Inferior parietal cortex (tissue), 1 donor: ENCODE measurements around the gene MAD1L1.
"Not testable (repeated sequence)": the region's sequence is repeated elsewhere in the genome, so short reads cannot be mapped to it uniquely, and the experiment has no call there.

Source experiments
- DNase-seq: peaks from one replicate; pipeline ENCODE4 v3.0.0-alpha.2; 2016; ENCODE audit errors: extremely low spot score

The MAD1L1 gene

GRCh38 chr7:1931256-1931950 is 301.3 kb downstream of the MAD1L1 start:
- no peak for DNase-seq

DNA sequence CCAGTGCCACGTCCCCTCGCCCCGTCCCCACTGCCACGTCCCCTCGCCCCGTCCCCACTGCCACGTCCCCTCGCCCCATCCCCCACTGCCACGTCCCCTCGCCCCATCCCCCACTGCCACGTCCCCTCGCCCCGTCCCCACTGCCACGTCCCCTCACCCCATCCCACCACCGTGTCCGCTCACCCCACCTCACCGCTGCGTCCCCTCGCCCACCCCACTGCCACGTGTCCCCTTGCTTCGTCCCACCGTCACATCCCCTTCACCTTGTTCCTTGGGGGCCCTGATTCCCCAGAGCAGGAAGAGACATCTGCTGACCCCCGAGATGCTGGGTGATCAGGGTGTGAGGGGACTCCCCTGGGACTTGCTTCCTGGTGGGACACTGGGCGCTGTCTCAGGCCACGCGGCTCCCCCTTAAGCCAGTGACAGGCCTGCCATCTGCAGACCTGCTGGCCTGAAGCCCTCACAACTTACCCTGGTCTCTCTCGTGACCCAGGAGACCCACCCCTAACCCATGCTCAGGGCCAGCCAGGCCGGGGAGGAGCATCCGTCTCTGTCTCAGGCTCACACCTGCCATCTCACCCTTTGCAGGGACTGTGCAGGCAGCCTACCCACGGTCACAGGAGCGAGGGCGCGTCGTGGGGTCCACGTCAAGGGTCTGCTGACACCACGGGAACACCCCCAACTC is 302.2 kb downstream of the MAD1L1 start:
- DNase-seq: no peak

- not testable (repeated sequence) for DNase-seq
Observed at GRCh38 chr7:1929349-1929925, 303.3 kb downstream of the MAD1L1 start.

DNA sequence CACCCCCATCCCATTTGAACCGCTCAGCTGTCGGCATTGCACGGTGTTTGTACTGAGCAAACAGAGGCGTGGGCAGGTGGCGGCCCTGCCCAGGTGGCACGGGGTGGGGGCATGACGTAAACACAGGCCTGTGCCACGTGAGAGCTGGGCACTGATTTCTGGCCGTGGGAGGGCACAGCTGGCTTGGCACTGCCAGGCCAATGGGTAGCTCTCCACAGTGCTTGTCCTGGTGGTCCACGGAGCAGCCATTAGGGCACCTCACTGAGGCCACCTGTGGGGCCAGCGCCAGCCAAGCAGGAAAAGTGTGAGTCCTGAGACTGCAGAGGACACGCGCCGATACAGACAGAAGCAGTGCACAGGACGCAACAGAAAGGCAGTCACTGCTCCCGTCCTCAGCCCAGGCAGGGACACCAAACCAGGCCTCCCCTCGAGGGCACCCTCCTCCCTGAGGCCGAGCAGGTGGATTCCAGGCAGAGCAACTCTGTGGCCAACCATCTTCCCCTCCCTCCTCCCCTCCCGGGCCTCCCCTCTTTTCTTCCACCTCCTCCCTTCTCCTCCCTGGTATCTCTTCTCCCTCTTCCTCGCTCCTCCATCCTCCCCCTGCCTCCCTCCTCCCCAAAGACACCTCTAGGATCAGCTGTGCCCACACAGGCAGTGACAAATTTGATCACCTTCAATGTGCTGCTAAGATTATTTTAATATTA is 303.9 kb downstream of the MAD1L1 start:
- DNase-seq: no peak

DNA sequence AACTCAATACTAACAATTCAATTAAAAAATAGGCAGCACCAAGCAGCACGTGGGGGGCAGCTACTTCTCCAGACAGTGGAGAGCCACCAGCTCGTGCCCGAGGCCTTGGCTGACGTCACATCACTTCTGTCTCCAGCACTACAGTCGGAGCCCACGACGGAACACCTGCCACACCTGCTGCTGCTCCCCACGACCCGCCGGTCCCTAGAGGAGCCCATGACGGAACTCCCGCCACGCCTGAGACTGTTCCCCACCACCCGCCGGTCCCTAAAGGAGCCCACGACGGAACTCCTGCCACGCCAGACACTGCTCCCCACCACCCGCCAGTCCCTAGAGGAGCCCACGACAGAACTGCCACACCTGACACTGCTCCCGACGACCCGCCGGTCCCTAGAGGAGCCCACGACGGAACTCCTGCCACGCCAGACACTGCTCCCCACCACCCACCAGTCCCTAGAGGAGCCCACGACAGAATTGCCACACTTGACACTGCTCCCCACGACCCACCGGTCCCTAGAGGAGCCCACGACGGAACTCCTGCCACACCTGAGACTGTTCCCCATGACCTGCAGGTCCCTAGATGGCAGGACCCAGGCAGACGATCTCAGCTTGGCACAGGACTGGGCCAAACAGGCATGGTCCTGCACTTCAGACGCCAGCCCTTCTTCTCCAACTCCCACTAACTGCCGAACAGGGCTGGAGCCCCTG is 304.7 kb downstream of the MAD1L1 start:
- DNase-seq: no peak

DNA sequence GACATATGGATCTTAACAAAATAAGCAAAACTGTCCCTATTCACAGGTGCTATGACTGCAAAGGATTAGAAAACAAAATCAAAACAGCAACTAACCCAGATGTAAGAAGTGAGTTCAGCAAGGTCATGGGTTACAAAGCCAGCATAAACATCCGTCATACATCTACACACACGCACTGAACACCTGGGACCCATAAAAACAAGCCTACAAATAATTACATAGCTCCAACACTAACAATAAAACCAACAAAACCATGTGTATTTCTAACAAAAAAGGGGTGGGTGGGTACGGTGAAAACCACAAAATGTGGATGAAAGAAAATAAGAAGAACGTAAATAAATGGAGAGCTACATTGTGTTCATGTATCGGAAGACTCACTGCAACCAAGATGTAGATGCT is 305.8 kb downstream of the MAD1L1 start:
- no peak for DNase-seq

DNA sequence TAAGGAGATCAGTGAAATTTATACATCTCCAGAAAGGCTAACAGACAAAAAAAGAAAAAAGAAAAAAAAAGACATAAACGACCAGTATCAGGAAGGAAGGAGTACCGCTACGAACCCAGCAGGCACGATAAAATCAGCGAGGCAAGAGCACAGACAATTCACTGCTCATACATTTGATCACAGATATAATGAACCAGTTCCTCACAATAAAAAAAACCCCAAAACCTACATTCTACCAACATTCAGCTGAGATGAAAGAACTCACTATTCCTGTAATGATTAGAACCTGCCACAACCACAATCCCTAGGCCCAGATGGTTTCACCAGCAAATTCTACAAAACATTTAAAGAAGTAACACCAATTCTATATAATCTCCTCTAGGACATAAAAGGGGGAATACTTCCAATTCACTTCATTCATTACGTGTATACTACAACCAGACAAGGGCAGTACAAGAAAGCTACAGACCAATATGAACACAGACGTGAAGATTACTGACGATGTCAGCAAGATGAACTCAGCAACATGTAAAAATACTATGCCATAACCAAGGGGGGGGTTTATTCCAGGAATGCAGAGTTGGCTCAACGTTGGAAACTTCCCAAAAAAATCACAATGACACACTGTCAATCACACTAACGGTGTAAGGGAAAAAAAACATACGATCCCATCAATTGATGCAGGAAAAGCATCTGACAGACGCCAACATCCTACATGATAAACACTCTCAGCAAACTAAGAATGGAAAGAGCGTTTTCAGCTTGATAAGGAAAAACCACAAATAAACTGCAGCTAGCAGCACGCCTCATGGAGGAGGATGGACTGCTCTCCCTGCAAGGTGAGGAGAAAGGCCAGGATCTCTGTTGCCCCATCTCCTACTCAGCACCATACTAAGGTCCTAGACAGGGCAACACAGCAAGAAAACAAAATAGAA is 306.5 kb downstream of the MAD1L1 start:
- no peak for DNase-seq

- DNase-seq: no peak
Observed at GRCh38 chr7:1925349-1925748, 307.4 kb downstream of the MAD1L1 start.

DNA sequence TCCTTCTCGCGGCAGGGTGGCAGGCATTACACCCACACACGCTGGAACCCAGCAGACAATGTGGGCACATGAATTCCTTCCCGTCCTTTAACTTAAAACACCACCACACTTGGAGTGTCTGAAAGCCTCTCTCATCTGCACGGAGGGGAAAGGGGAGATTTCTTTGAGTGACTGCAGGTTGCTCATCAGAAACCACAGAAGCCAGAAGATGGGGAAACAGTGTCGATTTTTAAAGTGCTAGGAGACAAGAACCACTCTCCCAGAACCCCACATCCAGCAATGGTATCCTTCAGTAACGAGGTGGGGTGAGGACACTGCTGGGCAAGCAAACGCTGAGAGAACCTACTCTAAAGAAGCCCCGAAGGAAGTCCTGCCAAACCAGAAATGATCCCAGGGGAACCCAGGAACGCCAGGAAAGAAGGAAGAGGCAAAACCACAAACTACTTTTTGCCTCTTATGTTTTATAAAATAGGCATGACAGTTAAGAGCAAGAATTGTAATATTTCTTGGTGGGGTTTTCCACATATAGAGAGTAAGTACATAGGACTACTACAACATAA is 308.4 kb downstream of the MAD1L1 start:
- DNase-seq: no peak

- no peak for DNase-seq
Observed at GRCh38 chr7:1923409-1924257, 309.1 kb downstream of the MAD1L1 start.

- DNase-seq: no peak
Observed at GRCh38 chr7:1922870-1923236, 309.9 kb downstream of the MAD1L1 start.

GRCh38 chr7:1922071-1922869 is 310.5 kb downstream of the MAD1L1 start:
- DNase-seq: no peak

DNA sequence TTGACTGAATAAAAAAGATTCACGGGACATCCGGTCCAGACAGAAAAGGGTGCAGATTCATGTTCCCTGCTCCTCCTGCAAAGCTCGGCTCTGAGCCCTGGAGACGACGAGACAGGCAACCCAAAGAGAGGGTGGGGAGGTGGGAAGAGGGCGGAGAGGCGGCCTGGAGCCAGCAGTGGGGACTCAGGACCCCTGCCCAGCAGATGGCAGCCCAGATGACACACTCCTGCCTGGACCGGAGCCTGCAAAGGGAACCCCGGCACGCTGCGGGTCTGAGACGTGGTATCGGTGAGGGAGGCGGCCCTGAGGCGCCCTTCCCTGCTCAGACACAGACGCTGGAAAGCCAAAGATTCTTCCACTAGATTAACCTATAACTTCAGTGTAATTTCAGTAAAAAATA is 311.9 kb downstream of the MAD1L1 start:
- DNase-seq: no peak

DNA sequence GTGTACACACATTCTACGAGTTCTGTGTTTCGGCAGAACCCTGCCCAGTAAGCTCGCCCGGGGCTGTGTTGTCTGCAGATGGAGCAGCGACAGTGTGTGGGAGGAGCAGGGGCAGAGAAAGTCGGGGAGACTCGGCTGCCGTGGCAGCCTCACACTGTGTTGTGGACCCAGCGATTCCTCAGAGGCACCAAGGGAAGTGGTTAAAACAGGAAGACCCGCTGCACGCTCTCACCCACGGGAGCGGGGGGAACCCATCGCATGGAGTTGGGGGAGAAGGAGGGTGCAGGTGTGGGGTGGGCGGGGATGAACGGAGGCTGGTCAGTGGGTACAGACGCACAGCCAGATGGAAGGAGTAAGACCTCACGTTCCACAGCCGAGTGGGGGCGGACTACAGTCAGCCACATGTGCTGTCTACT is 312.5 kb downstream of the MAD1L1 start:
- DNase-seq: no peak

GRCh38 chr7:1919539-1920265 is 313.0 kb downstream of the MAD1L1 start:
- peak; percentile 66 for DNase-seq

DNA sequence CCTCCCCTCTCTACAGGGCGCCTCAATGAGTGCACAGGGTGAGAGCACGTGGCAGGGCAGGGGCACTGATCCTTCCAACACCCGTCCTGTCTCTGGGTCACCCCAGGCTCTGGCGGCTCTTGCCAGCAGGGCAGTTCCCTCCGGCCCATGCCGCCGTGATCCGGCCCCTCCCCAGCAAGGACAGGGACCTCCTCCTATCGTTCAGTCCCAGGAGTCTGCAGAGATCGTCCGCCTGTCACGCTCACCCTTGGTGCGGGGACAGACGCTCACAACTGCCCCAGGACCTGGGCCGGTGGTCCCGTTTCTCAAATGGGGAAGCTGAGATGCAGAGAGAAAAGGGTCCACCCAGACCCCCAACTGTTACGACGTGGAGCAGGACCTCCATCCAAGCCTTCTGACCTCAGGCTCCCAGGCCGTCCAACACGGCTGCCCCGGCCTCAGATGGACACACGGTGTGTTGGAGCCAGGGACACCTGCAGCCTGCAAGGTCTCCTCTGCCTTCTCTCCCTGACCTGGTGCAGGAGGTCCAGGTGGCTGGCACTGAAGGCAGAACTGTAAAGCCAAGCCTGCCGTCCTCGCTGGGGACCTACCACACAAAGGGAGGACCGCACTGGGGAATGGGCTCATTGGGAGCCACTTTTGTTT is 313.7 kb downstream of the MAD1L1 start:
- no peak for DNase-seq

- no peak for DNase-seq
Observed at GRCh38 chr7:1918063-1918645, 314.6 kb downstream of the MAD1L1 start.
